NCI-H2171 (cell line): ENCODE measurements around the gene CIAO1.
"Not testable (repeated sequence)": the region's sequence is repeated elsewhere in the genome, so short reads cannot be mapped to it uniquely, and the experiment has no call there.

Experiments
- DNase-seq: peaks from one replicate; lab custom pipeline; 2025; lab: John Stamatoyannopoulos, UW

Gene CIAO1

DNA sequence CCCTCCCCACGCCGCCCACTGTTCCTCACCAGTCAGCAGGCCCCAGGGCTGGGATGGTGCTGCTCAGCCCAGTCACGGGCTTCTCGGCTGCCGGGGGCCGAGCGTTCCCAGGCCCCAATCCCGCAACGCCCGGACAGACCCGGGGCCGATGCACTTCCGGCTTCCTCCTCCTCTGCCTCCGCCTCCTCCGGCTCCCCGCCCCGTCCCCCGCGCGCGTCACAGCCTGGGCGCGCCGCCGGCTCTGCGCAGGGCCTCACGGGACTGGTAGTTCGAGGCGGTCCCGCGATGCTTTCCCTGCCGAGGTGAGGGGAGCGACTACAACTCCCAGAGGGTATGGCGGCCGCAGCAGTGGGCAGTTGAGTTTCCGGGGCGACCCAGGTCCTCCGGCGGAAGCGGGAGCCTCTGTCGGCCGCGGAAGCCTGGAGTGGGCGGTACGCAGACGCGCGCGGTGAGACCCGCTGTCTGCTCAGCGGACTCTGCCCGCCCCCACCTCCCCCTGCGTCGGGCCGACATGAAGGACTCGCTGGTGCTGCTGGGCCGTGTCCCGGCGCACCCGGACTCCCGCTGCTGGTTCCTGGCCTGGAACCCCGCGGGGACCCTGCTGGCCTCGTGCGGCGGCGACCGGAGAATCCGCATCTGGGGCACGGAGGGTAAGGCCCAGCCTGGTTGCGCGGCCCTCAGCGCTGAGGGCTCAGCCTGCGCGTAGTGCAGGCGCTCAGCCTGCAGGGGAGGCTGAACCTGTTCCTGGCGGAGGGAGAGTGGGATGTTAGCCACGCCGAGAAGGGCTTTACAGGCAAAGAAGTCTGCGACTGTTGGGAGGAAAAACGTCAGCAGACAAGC lies at the start of gene CIAO1, which contains the start of gene TMEM127:
Gene CIAO1, plus strand, starts transcription at position 386 of the 840 bp plus-strand sequence. Its CDS starts 126 bp downstream, at position 512.
Gene TMEM127, minus strand, starts transcription at position 158 of the 840 bp plus-strand sequence. CDS start 616 bp downstream, outside the sequence.
- DNase-seq = peak; percentile 95

DNA sequence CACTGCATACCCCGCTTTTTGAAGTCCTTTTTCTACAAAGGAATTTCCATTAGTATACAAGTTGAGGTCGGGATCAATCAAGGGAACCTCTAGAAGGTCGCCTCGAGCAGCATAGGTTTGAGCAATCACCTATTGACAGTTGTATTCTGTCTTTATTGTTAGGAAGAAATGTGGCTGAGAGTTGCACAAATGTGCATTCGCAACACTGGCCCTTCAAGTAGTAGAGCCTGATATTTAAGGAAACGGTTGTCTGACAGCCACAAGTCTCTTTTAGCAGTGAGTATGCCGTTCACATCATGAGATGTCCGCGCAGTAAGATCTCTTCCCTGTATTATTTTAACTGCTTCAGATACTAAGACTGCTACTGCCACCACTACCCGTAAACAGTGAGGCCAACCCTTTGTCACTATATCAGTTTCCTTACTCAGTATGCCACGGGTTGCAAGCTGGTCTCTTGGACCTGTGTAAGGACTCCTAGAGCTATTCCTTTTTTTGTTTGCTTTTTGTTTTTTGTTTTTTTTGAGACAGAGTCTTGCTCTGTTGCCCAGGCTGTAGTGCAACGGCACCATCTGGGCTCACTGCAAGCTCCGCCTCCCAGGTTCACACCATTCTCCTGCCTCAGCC lies 47.4 kb upstream of the CIAO1 start:
- no peak for DNase-seq

- not testable (repeated sequence) for DNase-seq
These were observed 46.1 kb upstream of the CIAO1 start for GRCh38 chr2:96219959-96220358.

- DNase-seq = not testable (repeated sequence)
These were observed 44.9 kb upstream of the CIAO1 start for GRCh38 chr2:96221106-96221505.

DNA sequence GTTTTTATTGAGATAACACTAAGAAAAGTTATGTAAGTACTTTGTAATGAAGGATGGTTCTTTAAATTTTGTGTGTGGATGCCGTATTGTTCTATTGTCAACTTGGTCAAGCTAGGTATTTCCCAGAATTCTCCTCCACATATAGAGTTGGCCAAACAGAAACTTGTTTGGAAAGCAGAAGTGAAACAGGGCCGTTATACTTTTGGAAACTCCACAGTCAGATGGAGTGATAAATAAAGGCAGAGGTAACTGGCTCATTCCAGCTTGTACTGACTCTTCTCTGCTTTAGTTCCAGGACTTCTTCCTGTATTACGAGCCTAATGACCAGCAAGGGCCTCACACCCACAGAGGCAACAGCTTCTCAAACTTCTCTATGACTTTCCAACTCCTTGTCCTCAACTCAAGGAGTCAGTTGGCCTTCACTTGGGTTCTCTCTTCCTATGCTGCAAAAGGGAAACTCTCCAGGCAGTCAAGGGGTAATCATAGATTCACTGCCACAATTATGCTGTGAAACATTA lies 41.0 kb upstream of the CIAO1 start:
- DNase-seq = no peak

DNA sequence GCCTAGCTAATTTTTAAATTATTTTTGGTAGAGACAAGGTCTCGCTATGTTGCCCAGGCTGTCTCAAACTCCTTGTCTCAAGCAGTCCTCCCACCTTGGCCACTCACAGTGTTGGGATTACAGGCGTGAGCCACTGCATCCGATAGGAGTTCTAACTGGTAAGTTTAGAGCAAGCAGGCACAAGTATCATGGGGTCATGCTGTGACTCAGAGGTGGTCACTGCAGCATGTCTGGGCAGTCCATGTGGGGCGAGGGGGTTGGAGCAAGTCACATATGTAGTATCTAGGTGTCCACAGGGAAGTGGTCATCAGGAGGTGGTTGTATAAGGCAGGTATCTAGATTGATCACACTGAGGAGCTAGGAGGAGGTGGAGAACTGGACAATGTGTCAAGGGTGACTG lies 34.7 kb upstream of the CIAO1 start:
- no peak for DNase-seq

GRCh38 chr2:96233436-96233835 lies 32.6 kb upstream of the CIAO1 start:
- DNase-seq = no peak

GRCh38 chr2:96233880-96234316 lies 32.1 kb upstream of the CIAO1 start:
- DNase-seq = no peak

DNA sequence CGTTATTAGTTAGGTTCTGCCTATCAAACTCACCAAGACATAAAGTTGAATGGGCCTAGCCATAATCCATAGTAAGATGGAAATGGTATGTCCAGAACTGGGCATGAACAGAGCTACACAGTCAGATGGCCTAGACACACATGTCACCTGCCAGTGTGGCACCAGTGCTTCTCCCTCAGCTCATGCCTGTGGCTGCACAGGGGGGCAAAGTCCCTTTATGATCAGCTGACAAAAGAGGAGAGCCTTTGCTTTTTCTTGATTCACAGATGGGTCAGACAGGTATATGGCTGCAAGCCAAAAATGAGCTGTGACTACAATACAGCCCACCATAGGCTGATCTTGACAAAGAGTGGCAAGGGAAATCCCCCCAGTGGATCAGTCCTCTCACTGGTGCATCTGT lies 29.1 kb upstream of the CIAO1 start:
- no peak for DNase-seq

- DNase-seq = no peak
These were observed 27.8 kb upstream of the CIAO1 start for GRCh38 chr2:96238266-96238665.

- no peak for DNase-seq
These were observed 26.9 kb upstream of the CIAO1 start for GRCh38 chr2:96239091-96239490.

- DNase-seq = no peak
These were observed 26.2 kb upstream of the CIAO1 start for GRCh38 chr2:96239745-96240264.

- DNase-seq = peak; percentile 46
These were observed 25.5 kb upstream of the CIAO1 start for GRCh38 chr2:96240341-96241038.

DNA sequence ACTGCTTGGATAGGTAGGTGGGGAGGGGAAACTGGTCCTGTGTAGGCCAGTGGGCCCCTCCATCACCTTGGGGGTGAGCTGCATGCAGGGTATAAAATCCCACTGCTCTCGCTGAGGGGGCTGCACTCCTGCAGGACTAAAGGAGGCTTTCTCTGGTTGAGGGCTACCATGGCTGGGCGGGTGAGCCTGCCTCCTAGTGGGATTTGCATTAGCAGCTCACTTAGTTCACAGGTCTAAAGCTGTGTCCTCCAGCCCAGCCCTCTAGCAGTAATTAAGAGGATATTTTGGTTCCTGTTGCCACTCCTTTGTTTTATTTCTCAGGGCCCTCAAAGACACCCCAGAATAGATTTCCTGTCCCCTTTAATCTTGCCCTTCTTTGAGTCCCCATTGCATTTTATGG lies 24.8 kb upstream of the CIAO1 start:
- no peak for DNase-seq

DNA sequence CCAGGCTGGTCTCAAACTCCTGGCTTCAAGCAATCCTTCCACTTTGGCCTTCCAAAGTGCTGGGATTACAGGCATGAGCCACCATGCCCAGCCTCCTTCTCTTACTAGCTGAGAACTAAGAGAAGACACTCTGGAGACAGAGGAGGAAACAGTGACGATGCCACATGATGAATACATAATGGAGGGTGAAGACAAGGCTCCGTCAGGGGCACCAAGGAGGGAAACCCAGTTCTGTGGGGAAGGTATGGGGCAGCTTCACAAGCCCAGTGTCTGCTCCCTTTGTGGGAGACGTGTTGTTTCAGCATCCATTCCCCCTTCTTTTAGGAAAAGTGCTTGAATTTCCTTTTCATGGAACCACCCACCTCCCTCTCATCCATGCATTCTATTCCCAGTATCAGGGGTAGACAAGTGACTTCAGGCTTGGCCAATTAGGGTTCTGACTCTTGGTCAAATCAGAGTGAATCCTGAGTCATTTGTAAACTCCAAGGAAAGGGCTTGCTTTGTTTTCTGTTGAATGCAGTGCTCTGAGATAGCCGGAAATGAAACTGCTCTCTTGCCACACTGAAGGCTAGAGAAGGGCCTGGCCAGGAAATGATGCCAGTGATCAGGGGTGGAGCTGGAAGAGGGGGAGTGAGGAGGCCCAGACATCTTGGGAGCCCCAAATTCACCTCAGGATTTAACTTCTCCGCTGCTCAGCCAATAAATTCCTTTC lies 24.0 kb upstream of the CIAO1 start:
- no peak for DNase-seq

- DNase-seq = no peak
These were observed 22.2 kb upstream of the CIAO1 start for GRCh38 chr2:96243843-96244242.

DNA sequence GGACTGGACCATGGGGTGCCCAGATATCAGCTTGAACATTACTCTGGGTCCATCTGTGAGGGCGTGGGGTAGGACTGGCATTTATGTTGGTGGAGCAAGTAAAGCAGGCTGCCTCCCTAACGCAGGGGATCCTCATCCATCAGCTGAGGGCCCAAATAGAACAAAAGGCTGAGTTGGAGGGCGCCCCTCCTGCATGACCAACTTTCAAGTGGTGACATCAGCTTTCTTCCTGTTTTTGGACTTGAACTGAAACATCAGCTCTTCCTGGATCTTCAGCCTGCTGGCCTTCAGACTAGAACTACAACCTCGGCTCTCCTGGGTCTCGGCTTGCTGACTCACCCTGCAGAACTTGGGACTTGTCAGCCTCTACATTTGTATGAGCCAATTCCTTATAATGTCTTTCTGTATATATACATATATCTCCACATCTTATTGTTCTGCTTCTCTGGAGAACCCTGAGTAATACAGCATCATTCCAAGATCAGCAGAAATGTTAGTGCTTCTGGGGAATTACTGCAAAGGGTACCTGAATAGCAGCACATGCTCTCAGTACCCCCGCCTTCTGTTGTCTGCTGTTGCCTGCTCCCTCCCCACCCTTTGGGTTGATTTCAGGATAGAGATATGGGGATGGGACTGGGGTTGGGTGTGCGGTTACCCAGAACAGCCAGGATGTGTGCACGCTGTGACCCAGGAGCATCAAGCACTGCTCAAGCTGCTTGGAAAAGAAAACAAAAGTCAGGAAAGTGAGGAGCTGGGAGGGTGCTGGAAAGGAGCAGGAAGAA lies 20.2 kb upstream of the CIAO1 start:
- DNase-seq = no peak

GRCh38 chr2:96247009-96247408 lies 19.0 kb upstream of the CIAO1 start:
- no peak for DNase-seq

- DNase-seq = no peak
These were observed 18.1 kb upstream of the CIAO1 start for GRCh38 chr2:96247896-96248295.

DNA sequence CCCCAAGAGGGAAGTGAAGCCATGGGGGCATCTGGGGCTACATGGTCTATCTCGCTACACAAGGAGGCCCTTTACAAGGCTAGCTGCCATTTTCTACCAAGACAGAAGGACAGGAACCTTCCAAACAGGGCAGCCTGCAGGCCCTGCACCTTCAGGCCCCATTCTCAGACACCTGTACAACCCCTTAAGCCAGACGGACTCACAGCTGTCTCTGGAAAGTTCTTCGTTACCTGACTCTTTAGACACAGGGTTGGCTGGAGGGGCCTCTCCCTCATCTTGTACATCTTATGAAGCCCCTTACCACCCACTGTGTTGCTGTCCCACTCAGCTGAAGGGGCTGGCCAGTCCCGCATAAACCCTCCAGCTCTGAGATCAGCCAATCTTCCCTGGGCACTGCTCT lies 17.4 kb upstream of the CIAO1 start:
- no peak for DNase-seq

DNA sequence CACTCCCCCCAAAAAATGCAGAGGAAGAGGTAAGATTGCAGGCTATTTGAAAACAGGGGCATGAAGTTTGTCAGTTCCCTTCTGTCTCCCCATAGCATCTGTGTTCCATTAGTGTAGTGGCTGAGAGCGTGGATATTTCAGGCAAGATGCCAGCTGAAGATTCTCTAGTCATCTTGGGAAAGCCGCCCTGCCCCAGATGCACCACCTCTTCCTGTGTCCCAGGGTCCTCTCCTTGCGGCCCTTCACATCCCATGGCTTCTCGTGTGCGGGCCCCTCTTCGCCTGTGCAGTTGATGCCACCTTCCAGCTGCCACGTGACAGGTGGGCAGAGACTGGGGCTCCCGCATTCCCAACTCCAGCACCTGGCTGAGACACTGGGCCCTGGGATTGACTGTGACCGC lies 16.4 kb upstream of the CIAO1 start:
- DNase-seq = no peak
